CD4-positive, alpha-beta T cell treated with Interleukin-4 for 1 hour (primary cell): ENCODE results near the gene ROPN1B.
"Not testable (repeated sequence)": the region's sequence is repeated elsewhere in the genome, so short reads cannot be mapped to it uniquely, and the experiment has no call there.

Source experiments
- DNase-seq, 2 donors: peaks; one replicate each; pipeline ENCODE4 v3.0.0-alpha.2; 2020 to 2022

ROPN1B gene

GRCh38 chr3:125968701-125969592, at the start of gene ROPN1B:
Gene ROPN1B, plus strand, starts transcription at chr3:125969178. Its CDS starts 2,877 bp downstream, at chr3:125972055.
- DNase-seq: not testable (repeated sequence)

GRCh38 chr3:125920191-125920590, 48.8 kb upstream of the ROPN1B start:
- DNase-seq: not testable (repeated sequence)

- DNase-seq: not testable (repeated sequence)
Measured at GRCh38 chr3:125920751-125921279, 48.2 kb upstream of the ROPN1B start.

GRCh38 chr3:125921712-125922111, 47.3 kb upstream of the ROPN1B start:
- DNase-seq: peak; percentile 54 to 58

GRCh38 chr3:125923324-125924115, 45.5 kb upstream of the ROPN1B start:
- DNase-seq: not testable (repeated sequence)

GRCh38 chr3:125924276-125924675, 44.7 kb upstream of the ROPN1B start:
- DNase-seq: not testable (repeated sequence)

- DNase-seq: not testable (repeated sequence)
Measured at GRCh38 chr3:125925727-125926126, 43.3 kb upstream of the ROPN1B start.

GRCh38 chr3:125928771-125929545, 40.0 kb upstream of the ROPN1B start:
- DNase-seq: peak; percentile 61 to 62

- not testable (repeated sequence) for DNase-seq
Measured at GRCh38 chr3:125929765-125930164, 39.2 kb upstream of the ROPN1B start.

GRCh38 chr3:125931355-125931880, 37.6 kb upstream of the ROPN1B start:
- not testable (repeated sequence) for DNase-seq

GRCh38 chr3:125933397-125934173, 35.4 kb upstream of the ROPN1B start:
- not testable (repeated sequence) for DNase-seq

- not testable (repeated sequence) for DNase-seq
Measured at GRCh38 chr3:125935252-125935874, 33.6 kb upstream of the ROPN1B start.

GRCh38 chr3:125936210-125936815, 32.7 kb upstream of the ROPN1B start:
- not testable (repeated sequence) for DNase-seq

GRCh38 chr3:125936891-125937290, 32.1 kb upstream of the ROPN1B start:
- DNase-seq: not testable (repeated sequence)

GRCh38 chr3:125947806-125948205, 21.2 kb upstream of the ROPN1B start:
- not testable (repeated sequence) for DNase-seq

GRCh38 chr3:125948901-125949300, 20.1 kb upstream of the ROPN1B start:
- not testable (repeated sequence) for DNase-seq

GRCh38 chr3:125951176-125951575, 17.8 kb upstream of the ROPN1B start:
- DNase-seq: not testable (repeated sequence)

- not testable (repeated sequence) for DNase-seq
Measured at GRCh38 chr3:125957020-125957419, 12.0 kb upstream of the ROPN1B start.

GRCh38 chr3:125957674-125958510, 11.1 kb upstream of the ROPN1B start:
- DNase-seq: no peak
